ENCODE data around the gene CT47A7.
"Not testable (repeated sequence)": the region's sequence is repeated elsewhere in the genome, so short reads cannot be mapped to it uniquely, and the experiment has no call there.

CT47A7 gene
- 0 reads per million in 17 experiments for total RNA-seq

DNA sequence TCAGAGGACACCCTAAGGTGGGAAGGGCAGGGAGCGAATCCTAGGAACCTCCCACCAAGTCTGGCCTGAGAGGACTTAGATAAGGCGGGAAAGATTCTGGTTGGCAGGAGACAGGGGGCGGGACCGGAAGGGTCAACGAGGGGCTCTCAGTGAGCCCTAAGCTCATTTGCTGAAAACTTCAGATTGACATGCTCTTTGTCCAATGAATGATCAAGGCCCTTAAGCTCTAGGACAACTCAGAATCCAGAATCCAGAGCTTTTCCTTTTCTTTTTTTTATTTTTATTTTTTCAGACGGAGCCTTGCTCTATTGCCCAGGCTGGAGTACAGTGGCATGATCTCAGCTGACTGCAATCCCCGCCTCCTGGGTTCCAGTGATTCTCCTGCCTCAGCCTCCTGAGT lies at the start of gene CT47A7:
CT47A7 (minus strand) TSS at position 101 of the 400 bp plus-strand sequence. CDS start 255 bp downstream, outside the sequence.
- DNase-seq: not testable (repeated sequence)

DNA sequence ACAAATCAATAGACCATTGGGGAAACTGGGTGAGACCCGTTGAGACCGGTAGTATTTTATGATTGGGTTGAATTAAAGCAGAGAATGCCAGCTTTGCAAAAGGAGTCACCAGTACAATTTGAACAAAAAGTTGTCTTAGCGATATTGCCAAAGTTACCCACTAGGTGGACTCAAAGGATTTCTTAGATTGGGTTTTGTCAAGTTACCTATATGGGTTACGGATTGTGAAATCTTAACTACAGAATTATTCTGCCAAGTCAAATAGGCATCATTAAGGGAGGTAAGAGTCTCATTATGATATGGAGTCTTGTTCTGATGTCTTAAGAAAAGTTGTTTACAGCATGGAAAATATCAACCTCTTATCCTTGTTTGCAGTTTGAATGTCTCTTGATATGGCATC lies 44.2 kb upstream of the CT47A7 start:
- DNase-seq: no peak

DNA sequence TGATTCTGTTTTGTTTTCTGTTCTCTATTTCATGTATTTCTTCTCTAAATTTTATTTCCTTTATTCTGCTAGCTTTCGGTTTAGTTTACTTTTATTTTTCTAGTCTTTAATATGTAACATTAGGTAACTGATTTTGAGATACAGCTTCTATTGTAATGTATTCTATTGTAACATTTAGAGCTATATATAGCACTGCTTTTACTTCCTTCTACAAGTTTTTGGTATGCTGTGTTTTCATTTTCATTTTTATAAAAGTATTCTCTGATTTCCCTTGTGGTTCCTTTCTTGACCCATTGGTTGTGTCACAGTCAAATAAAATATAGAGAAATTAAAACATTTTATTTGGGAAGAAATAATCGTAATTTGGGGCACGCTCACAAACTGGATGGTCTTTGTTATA lies 43.0 kb upstream of the CT47A7 start:
- no peak for DNase-seq

DNA sequence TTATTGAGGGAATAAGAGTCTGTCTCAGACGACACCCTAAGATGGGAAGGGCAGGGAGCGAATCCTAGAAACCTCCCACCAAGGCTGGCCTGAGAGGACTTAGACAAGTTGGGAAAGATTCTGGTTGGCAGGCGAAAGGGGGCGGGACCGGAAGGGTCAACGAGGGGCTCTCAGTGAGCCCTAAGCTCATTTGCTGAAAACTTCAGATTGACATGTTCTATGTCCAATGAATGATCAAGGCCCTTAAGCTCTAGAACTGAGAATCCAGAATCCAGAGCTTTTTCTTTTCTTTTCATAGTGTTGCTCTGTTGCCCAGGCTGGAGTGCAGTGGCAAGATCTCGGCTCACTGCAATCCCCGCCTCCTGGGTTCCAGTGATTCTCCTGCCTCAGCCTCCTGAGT lies 29.3 kb upstream of the CT47A7 start, which contains the start of gene CT47A1:
CT47A1 (minus strand) TSS at position 101 of the 400 bp plus-strand sequence. CDS start 231 bp downstream, outside the sequence.
- not testable (repeated sequence) for DNase-seq
